Suprapubic skin (tissue), 3 donors: Measurements from ENCODE around the gene TNFAIP8L1.

Experiments
- CTCF ChIP-seq, 2 donors: fragments of 200-600 bp in 1 of 2; fragments of 450-650 bp in 1 of 2; sonication (generic) in 1 of 2; IDR thresholded peaks; one replicate each; pipeline ENCODE4 v1.5.1; 2016 to 2019; ENCODE audit warnings: antibody characterized with exemption in 2 of 2, mild to moderate bottlenecking in 1 of 2, moderate library complexity in 1 of 2
- EP300 ChIP-seq: sonication (generic); formaldehyde crosslinking; IDR thresholded peaks from one replicate; pipeline ENCODE4 v1.6.1; 2017; ENCODE audit warnings: antibody characterized with exemption

- no peak for TF ChIP-seq CTCF (IDR thresholded peaks at IDR 0.05)
- TF ChIP-seq EP300, result no peak
These were observed 40.6 kb upstream of the TNFAIP8L1 start for GRCh38 chr19:4598712-4599111.
